NOMO-1 treated with DMSO at 0.1 percent for 48 hours (cell line): ENCODE results near the gene SEC23A.
"Not testable (repeated sequence)": the region's sequence is repeated elsewhere in the genome, so short reads cannot be mapped to it uniquely, and the experiment has no call there.

Experiments used
- DNase-seq: peaks from one replicate; lab custom pipeline; 2025; ENCODE audit not compliant: unreplicated experiment; lab: John Stamatoyannopoulos, UW

SEC23A gene

GRCh38 chr14:39102969-39103957 is at the start of gene SEC23A:
Gene SEC23A (minus strand): TSS chr14:39103235. CDS start chr14:39096118, 7,117 bp downstream.
- peak; percentile 91 for DNase-seq

- DNase-seq, result no peak
These were observed 42.4 kb upstream of the SEC23A start for GRCh38 chr14:39145266-39145966.

- DNase-seq, result not testable (repeated sequence)
These were observed 40.2 kb upstream of the SEC23A start for GRCh38 chr14:39143226-39143625.

GRCh38 chr14:39141623-39142022 is 38.6 kb upstream of the SEC23A start:
- not testable (repeated sequence) for DNase-seq

GRCh38 chr14:39140170-39140569 is 37.1 kb upstream of the SEC23A start:
- DNase-seq, result no peak

- DNase-seq, result no peak
These were observed 35.4 kb upstream of the SEC23A start for GRCh38 chr14:39138440-39138839.

GRCh38 chr14:39137835-39138234 is 34.8 kb upstream of the SEC23A start:
- DNase-seq, result not testable (repeated sequence)

GRCh38 chr14:39122330-39123138 is 19.5 kb upstream of the SEC23A start:
- DNase-seq, result no peak

- DNase-seq, result peak; percentile 96
These were observed 11.2 kb upstream of the SEC23A start, which contains the start of gene GEMIN2 for GRCh38 chr14:39114073-39114838. Gene GEMIN2 (plus strand): TSS chr14:39114323. CDS start chr14:39114339, 16 bp downstream.

- DNase-seq, result peak; percentile 23
These were observed 10.6 kb upstream of the SEC23A start for GRCh38 chr14:39113685-39114072.

GRCh38 chr14:39109893-39110715 is 7.1 kb upstream of the SEC23A start:
- no peak for DNase-seq

- no peak for DNase-seq
These were observed 5.8 kb upstream of the SEC23A start for GRCh38 chr14:39108791-39109190.

GRCh38 chr14:39107591-39107996 is 4.6 kb upstream of the SEC23A start:
- peak; percentile 50 for DNase-seq

- not testable (repeated sequence) for DNase-seq
These were observed 1.2 kb upstream of the SEC23A start for GRCh38 chr14:39104078-39104801.

- peak; percentile 7 for DNase-seq
These were observed 618 bp downstream of the SEC23A start for GRCh38 chr14:39102265-39102968.

GRCh38 chr14:39099748-39100147 is 3.3 kb downstream of the SEC23A start:
- no peak for DNase-seq

- not testable (repeated sequence) for DNase-seq
These were observed 3.8 kb downstream of the SEC23A start for GRCh38 chr14:39099215-39099614.

- DNase-seq, result no peak
These were observed 5.9 kb downstream of the SEC23A start for GRCh38 chr14:39097159-39097558.
